ENCODE results near the gene FCGBP.

- no peak for TF ChIP-seq YY1 (IDR thresholded peaks at IDR 0.05; ENCODE audit: insufficient read depth, insufficient read length)
- TF ChIP-seq ZNF274 (IDR thresholded peaks at IDR 0.05; ENCODE audit: low read depth, low read length): no peak
- no peak for TF ChIP-seq SUZ12 (IDR thresholded peaks at IDR 0.05; ENCODE audit: extremely low read depth, insufficient read depth, insufficient read length)
Observed at GRCh38 chr19:39935364-39935661, 879 bp upstream of the FCGBP start.

Measured in NT2/D1 (cell line).